HAP-1 (cell line): ENCODE data around the gene CACNA1D.

ENCODE experiments used
- DNase-seq, 2 experiments: peaks; one replicate each; pipeline ENCODE4 v3.0.0-alpha.2; 2016 to 2020; ENCODE audit warnings: low spot score in 2 of 2
- H3K27me3 ChIP-seq: fragments of 250-450 bp; sonication (Bioruptor Pico); 2 replicates; pipeline ENCODE4 v1.5.1; 2020; ENCODE audit warnings: low read depth, mild to moderate bottlenecking, moderate library complexity
- H3K36me3 ChIP-seq: fragments of 250-450 bp; sonication (Bioruptor Pico); replicated peaks from 2 replicates; pipeline ENCODE4 v1.5.1; 2020; ENCODE audit warnings: mild to moderate bottlenecking
- H3K4me1 ChIP-seq: fragments of 250-450 bp; sonication (Bioruptor Pico); 2 replicates; pipeline ENCODE4 v1.5.1; 2020; ENCODE audit warnings: mild to moderate bottlenecking
- H3K4me3 ChIP-seq: fragments of 250-450 bp; sonication (Bioruptor Pico); 2 replicates; pipeline ENCODE4 v1.5.1; 2020; ENCODE audit warnings: mild to moderate bottlenecking, moderate library complexity
- H3K9me3 ChIP-seq: fragments of 250-450 bp; sonication (Bioruptor Pico); 2 replicates; pipeline ENCODE4 v1.5.1; 2020; ENCODE audit warnings: mild to moderate bottlenecking, moderate library complexity
- in situ Hi-C: fragments of 300-500 bp; cut with MboI; formaldehyde crosslinking; loops from 3 replicates; pipeline ENCODE4 v1.14.3; 2020; ENCODE audit warnings: low sequenced_read_pairs, inconsistent platforms, mixed read lengths

Gene CACNA1D

DNA sequence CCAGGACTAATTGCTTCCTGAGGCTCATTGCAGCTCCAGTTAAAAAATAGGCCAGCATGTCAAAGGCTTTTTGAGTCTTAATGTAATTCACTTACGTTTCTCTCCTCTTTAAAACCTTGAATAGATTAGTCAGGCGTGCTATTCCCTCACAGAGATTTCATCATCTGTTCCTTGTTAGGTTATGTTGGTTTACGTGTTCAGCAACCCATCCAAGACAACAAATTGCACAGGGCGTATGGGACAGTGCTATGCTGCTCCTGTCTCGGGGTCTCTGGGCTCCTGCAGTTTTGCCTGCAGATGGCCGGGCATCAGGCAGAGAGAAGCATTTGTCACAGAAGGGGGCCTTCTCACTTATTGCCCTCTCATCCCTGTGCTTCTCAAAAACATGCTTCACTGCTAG, 234.7 kb downstream of the CACNA1D start:
- peaks cover 9% of the 10 kb centered on the region; the same call in 1 of the 2 replicates for H3K27me3 ChIP-seq
- in situ Hi-C loops, result no loop called here

DNA sequence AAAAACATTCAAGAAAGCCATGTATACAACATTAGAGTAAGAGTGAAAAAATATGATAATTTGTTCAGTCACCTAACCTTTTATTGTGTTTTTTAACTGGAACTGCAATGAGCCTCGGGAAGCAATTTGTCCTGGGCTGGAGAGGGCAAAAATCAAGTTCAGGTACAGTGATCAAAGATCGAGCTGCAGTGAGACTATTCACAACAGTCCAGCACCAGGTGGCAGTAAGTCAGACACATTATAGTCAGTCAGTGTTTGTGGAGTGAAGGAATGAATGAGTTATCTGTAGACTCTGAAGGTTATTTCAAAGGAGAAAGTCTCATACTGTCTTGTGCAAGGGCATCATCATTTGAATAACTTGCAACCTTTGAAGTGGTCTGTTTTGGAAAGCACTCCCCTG, 235.2 kb downstream of the CACNA1D start:
- Histone ChIP-seq H3K4me3 (no peak overlapping the region), H3K36me3 (no peaks in the 10 kb centered on the region), H3K27me3 (peaks cover 9% of the 10 kb centered on the region; the same call in 1 of the 2 replicates), H3K9me3 (no peaks in the 10 kb centered on the region), H3K4me1 (no peaks in the 10 kb centered on the region)
- no peak for DNase-seq
- in situ Hi-C loops, result no loop called here

More for the DNA sequence above, 234.7 kb downstream of the CACNA1D start:
- no peak for DNase-seq
- Histone ChIP-seq H3K4me3 (no peak overlapping the region), H3K36me3 (no peaks in the 10 kb centered on the region), H3K4me1 (no peaks in the 10 kb centered on the region), H3K9me3 (no peaks in the 10 kb centered on the region)

- peaks cover 6% of the 10 kb centered on the region; the same call in 1 of the 2 replicates for H3K27me3 ChIP-seq
- H3K4me3 ChIP-seq, result no peak overlapping the region
- in situ Hi-C loops, result no loop called here
- H3K4me1 ChIP-seq, result no peaks in the 10 kb centered on the region
- H3K9me3 ChIP-seq, result no peaks in the 10 kb centered on the region
- no peaks in the 10 kb centered on the region for H3K36me3 ChIP-seq
- DNase-seq, result no peak
Observed at GRCh38 chr3:53730576-53730975, 236.2 kb downstream of the CACNA1D start.

GRCh38 chr3:53731934-53732624, 237.7 kb downstream of the CACNA1D start:
- no peak overlapping the region for H3K4me3 ChIP-seq
- H3K4me1 ChIP-seq, result no peaks in the 10 kb centered on the region
- in situ Hi-C loops, result no loop called here
- H3K27me3 ChIP-seq, result peaks cover 4% of the 10 kb centered on the region; the same call in 1 of the 2 replicates
- H3K9me3 ChIP-seq, result no peaks in the 10 kb centered on the region
- no peak for DNase-seq
- H3K36me3 ChIP-seq, result no peaks in the 10 kb centered on the region

DNA sequence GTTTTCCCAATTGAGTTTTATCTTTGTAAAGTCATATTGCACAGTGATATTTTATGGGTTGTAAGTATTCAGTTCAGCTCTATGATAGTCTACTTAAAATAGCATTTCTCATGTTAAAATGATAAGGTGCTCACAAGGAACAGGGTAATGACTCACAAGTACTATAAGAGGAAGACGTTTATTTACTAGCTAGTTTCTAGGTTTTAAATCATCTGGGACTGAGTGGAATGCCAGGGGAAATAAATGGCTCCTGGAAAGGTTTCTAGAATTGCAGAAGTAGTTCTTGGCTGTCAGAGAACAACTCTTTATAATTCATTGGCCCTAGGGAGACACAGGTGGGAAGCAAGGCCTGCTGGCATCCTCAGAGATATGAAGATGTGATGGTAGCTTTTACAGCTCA, 239.0 kb downstream of the CACNA1D start:
- in situ Hi-C loops, result no loop called here
- Histone ChIP-seq H3K27me3 (peaks cover 4% of the 10 kb centered on the region; the same call in 1 of the 2 replicates), H3K4me3 (no peak overlapping the region), H3K36me3 (no peaks in the 10 kb centered on the region), H3K4me1 (no peaks in the 10 kb centered on the region), H3K9me3 (no peaks in the 10 kb centered on the region)
- DNase-seq, result no peak

DNA sequence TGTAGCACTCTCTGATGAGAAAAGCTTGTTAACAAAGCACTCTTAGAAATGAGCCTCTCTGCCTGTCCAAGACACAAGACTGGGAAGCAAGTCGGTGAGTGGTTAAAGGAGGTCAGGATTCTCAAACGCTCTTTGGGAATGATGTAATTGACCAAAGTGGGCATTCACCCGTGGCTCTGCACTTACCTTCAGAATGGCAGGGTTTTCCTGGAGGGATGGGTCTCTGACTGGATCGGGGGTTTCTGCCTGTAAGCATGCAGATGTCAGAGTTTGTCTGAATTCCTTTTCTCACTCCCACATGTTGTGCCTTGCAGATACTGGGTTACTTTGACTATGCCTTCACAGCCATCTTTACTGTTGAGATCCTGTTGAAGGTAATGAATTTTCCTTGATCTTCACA, 245.6 kb downstream of the CACNA1D start:
- in situ Hi-C loops, result no loop called here
- Histone ChIP-seq H3K4me3 (no peak overlapping the region), H3K4me1 (no peaks in the 10 kb centered on the region), H3K36me3 (no peaks in the 10 kb centered on the region), H3K9me3 (no peaks in the 10 kb centered on the region), H3K27me3 (no peaks in the 10 kb centered on the region; the same call in 1 of the 2 replicates)
- no peak for DNase-seq

DNA sequence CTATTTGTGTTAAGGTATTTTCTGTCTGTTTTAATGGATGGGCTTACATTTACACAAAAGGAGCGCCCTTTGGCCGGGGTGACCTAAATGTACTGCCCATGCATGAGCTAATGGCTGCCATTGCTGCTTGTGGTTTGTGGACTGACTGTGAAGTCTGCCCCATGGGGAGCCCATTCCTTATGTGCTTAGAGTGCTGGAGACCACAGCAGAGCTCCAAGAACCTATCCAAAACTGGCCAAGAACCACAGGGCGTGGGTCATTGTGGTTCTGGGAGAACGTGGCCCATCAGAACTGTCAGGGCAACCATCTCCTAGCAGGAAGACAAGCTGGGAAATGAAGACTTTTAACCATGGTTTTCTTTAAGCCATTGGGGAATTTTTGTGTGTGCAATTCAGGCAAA, 246.5 kb downstream of the CACNA1D start:
- in situ Hi-C loops, result no loop called here
- Histone ChIP-seq H3K4me3 (no peak overlapping the region), H3K36me3 (no peaks in the 10 kb centered on the region), H3K27me3 (no peaks in the 10 kb centered on the region; the same call in 1 of the 2 replicates), H3K9me3 (no peaks in the 10 kb centered on the region), H3K4me1 (no peaks in the 10 kb centered on the region)
- no peak for DNase-seq

DNA sequence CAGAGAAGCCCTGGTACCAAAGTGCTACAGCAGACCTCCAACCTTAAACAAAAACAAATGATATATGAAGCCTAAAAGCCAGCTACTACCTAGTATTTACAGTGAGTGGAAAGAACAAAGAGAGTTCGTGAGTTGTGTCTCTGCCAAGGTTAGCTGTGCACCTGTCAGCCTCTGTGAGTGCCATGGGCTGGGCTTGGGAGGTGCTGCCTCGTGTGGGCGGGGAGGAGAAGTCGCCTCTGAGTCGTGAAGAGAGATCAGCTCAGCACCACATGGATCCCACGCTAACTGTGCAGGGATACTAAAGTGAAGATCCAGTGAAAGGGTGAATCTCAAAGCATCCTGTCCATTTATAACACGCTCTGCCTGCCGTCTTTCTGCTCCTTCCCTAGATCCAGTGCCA, 249.9 kb downstream of the CACNA1D start:
- H3K4me1 ChIP-seq, result no peaks in the 10 kb centered on the region
- H3K4me3 ChIP-seq, result no peak overlapping the region
- DNase-seq, result no peak
- in situ Hi-C loops, result no loop called here
- H3K27me3 ChIP-seq, result no peaks in the 10 kb centered on the region; the same call in 1 of the 2 replicates
- H3K9me3 ChIP-seq, result no peaks in the 10 kb centered on the region
- no peaks in the 10 kb centered on the region for H3K36me3 ChIP-seq

DNA sequence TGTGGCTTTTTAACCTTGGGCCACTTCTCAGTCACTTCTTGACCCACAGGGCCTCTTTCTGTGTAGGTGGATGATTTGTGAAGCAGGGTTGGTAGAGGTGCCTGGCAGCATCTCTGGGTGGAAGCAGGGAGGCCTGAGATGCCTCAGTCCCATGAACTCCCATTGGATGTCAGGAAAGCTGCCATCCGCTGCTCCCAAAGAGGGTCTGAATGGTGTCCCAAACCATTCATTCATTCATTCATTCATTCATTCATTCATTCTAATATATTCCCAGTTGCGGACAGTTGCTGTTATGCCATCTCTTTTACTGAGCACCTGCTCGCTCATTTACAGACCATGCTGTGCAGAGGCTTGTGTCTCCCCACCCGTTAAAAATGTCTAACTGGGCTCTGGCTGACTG, 253.1 kb downstream of the CACNA1D start:
- in situ Hi-C loops, result no loop called here
- Histone ChIP-seq H3K9me3 (no peaks in the 10 kb centered on the region), H3K4me3 (no peak overlapping the region), H3K36me3 (no peaks in the 10 kb centered on the region), H3K27me3 (no peaks in the 10 kb centered on the region; the same call in 1 of the 2 replicates), H3K4me1 (no peaks in the 10 kb centered on the region)
- no peak for DNase-seq

GRCh38 chr3:53748512-53749271, 254.3 kb downstream of the CACNA1D start:
- Histone ChIP-seq H3K4me1 (no peaks in the 10 kb centered on the region), H3K9me3 (no peaks in the 10 kb centered on the region), H3K36me3 (no peaks in the 10 kb centered on the region), H3K27me3 (no peaks in the 10 kb centered on the region), H3K4me3 (no peak overlapping the region)
- DNase-seq, result no peak
- in situ Hi-C loops, result no loop called here

DNA sequence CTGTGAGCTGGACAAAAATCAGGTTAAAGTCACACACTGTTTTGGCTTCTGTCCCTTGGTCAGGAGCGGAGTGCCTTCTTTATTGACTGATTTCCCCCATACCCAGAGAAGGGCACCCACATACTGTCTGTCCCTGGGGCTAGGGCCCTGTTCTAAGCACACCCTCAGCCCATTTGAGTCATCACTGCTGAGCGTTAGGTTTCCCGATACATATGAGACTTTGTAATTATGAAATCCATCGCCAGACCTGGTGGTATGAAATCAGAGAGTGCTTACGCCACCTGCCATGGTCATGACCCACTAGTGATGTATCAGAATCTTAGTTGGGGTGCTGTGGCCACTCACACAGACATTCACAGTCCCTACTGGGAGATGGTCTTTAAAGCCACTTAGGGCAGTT, 255.0 kb downstream of the CACNA1D start:
- in situ Hi-C loops, result no loop called here
- Histone ChIP-seq H3K27me3 (no peaks in the 10 kb centered on the region), H3K4me1 (no peaks in the 10 kb centered on the region), H3K9me3 (no peaks in the 10 kb centered on the region), H3K4me3 (no peak overlapping the region), H3K36me3 (no peaks in the 10 kb centered on the region)
- DNase-seq, result no peak

GRCh38 chr3:53750253-53751210, 256.1 kb downstream of the CACNA1D start:
- no peaks in the 10 kb centered on the region for H3K36me3 ChIP-seq
- H3K27me3 ChIP-seq, result no peaks in the 10 kb centered on the region
- DNase-seq, result no peak
- no peaks in the 10 kb centered on the region for H3K4me1 ChIP-seq
- in situ Hi-C loops, result no loop called here
- H3K9me3 ChIP-seq, result no peaks in the 10 kb centered on the region
- no peak overlapping the region for H3K4me3 ChIP-seq

GRCh38 chr3:53753518-53754183, 259.2 kb downstream of the CACNA1D start:
- in situ Hi-C loops, result no loop called here
- H3K4me3 ChIP-seq, result no peak overlapping the region
- no peak for DNase-seq
- H3K36me3 ChIP-seq, result no peaks in the 10 kb centered on the region
- H3K9me3 ChIP-seq, result no peaks in the 10 kb centered on the region
- no peaks in the 10 kb centered on the region for H3K4me1 ChIP-seq
- no peaks in the 10 kb centered on the region for H3K27me3 ChIP-seq
